GM12878 (cell line): ENCODE results near the gene CDK5RAP3. TPM values are rescaled to one million over a fixed set of nuclear protein-coding genes. Genes with fewer than 3 reads are reported as not detected.

Source experiments
- ATAC-seq: fragments of 200-7000 bp; cut with Tn5 transposase; 3 replicates; pipeline ENCODE4 v1.9.1; 2020; ENCODE audit warnings: mild to moderate bottlenecking, moderate library complexity
- BruUV-seq: library from RNA; stranded (reverse); fragments of 400-500 nt; replicated peaks from 2 replicates; lab custom pipeline; 2021; lab: Mats Ljungman, UMichigan
- CTCF ChIA-PET: fragments of 300-600 bp; sonication (Branson Sonifier 250); formaldehyde crosslinking; extraction: SDS; loops from one replicate; lab custom pipeline; 2021; ENCODE audit warnings: inconsistent platforms; lab: Yijun Ruan, JAX
- POLR2A ChIA-PET: fragments of 350-600 bp; formaldehyde crosslinking; extraction: SDS; loops from one replicate; lab custom pipeline; 2021; ENCODE audit warnings: inconsistent platforms; lab: Charles Lee
- RAD21 ChIA-PET: fragments of 300-600 bp; sonication (Branson Sonifier 250); formaldehyde crosslinking; loops from one replicate; lab custom pipeline; 2023; ENCODE audit warnings: antibody characterized with exemption; ENCODE audit not compliant: unreplicated experiment; lab: Charles Lee
- SMC1A ChIA-PET: fragments of 300-600 bp; sonication (Branson Sonifier 250); formaldehyde crosslinking; loops from one replicate; lab custom pipeline; 2023; ENCODE audit not compliant: unreplicated experiment, uncharacterized antibody; lab: Charles Lee
- DNase-seq: peaks from one replicate; pipeline ENCODE4 v3.0.0-alpha.2; 2011; ENCODE audit warnings: low read depth, low spot score
- FAIRE-seq: peaks from 3 replicates; lab custom pipeline; 2011; peaks lifted over from hg19 to GRCh38; lab: Jason Lieb, UNC
- H2AFZ ChIP-seq: 2 replicates; pipeline ENCODE4 v1.6.0; 2011; ENCODE audit warnings: low read depth, low read length, control low read depth; ENCODE audit not compliant: control insufficient read depth
- H3K27ac ChIP-seq: 2 replicates; pipeline ENCODE4 v1.5.1; 2011; ENCODE audit warnings: control low read depth; ENCODE audit not compliant: control insufficient read depth, insufficient read depth
- H3K27me3 ChIP-seq, 2 experiments: replicated peaks in 1 of 2; 2 replicates each; pipeline versions ENCODE4 v1.6.0 to v1.6.1; 2011; ENCODE audit warnings: low read length in 1 of 2; ENCODE audit not compliant: control insufficient read depth in 2 of 2, insufficient read depth in 2 of 2
- H3K36me3 ChIP-seq, 2 experiments: 2 replicates each; pipeline ENCODE4 v1.5.1; 2011; ENCODE audit warnings: low read length in 1 of 2; ENCODE audit not compliant: control insufficient read depth in 2 of 2, insufficient read depth in 2 of 2
- H3K4me1 ChIP-seq: 2 replicates; pipeline ENCODE4 v1.6.1; 2011; ENCODE audit warnings: mild to moderate bottlenecking, low read length, moderate library complexity, mixed read lengths; ENCODE audit not compliant: control insufficient read depth, insufficient read depth
- H3K4me2 ChIP-seq: 2 replicates; pipeline ENCODE4 v1.6.0; 2011; ENCODE audit warnings: control low read depth; ENCODE audit not compliant: control insufficient read depth, insufficient read depth
- H3K4me3 ChIP-seq: fragments of 200-600 bp; sonication (generic); 2 replicates; pipeline ENCODE4 v1.5.1; 2016
- H3K79me2 ChIP-seq: 2 replicates; pipeline ENCODE4 v1.6.0; 2011; ENCODE audit warnings: low read length; ENCODE audit not compliant: control insufficient read depth, insufficient read depth
- H3K9ac ChIP-seq: 2 replicates; pipeline ENCODE4 v1.8.0; 2011; ENCODE audit warnings: low read length, control low read depth, mixed read lengths; ENCODE audit not compliant: control insufficient read depth, insufficient read depth
- H3K9me3 ChIP-seq: replicated peaks from 3 replicates; pipeline ENCODE4 v1.5.1; 2011; ENCODE audit warnings: mild to moderate bottlenecking, low read length; ENCODE audit not compliant: control insufficient read depth, insufficient read depth
- H4K20me1 ChIP-seq: 2 replicates; pipeline ENCODE4 v1.6.0; 2011; ENCODE audit not compliant: control insufficient read depth, insufficient read depth
- BMI1 ChIP-seq: fragments of 450-650 bp; IDR thresholded peaks from 2 replicates; pipeline ENCODE4 v1.6.1; 2016; ENCODE audit warnings: mild to moderate bottlenecking, moderate library complexity, borderline replicate concordance
- MTA2 ChIP-seq: fragments of 450-650 bp; IDR thresholded peaks from 2 replicates; pipeline ENCODE4 v1.6.1; 2016; ENCODE audit warnings: low read depth, mild to moderate bottlenecking, moderate library complexity
- NFYB ChIP-seq: IDR thresholded peaks from 2 replicates; pipeline ENCODE4 v1.6.1; 2011; ENCODE audit warnings: low read depth, mild to moderate bottlenecking, low read length, improper control_type of control experiment, moderate library complexity; ENCODE audit not compliant: insufficient read depth
- PAX8 ChIP-seq: fragments of 450-650 bp; IDR thresholded peaks from 2 replicates; pipeline ENCODE4 v1.6.1; 2017; ENCODE audit warnings: mild to moderate bottlenecking, moderate library complexity
- PKNOX1 ChIP-seq: fragments of 450-650 bp; IDR thresholded peaks from 2 replicates; pipeline ENCODE4 v1.6.1; 2016; ENCODE audit warnings: mild to moderate bottlenecking
- RCOR1 ChIP-seq: conservative IDR thresholded peaks from 2 replicates; pipeline ENCODE4 v1.6.1; 2012; ENCODE audit warnings: low read depth, low read length, improper control_type of control experiment
- SMC3 ChIP-seq: IDR thresholded peaks from 2 replicates; pipeline ENCODE4 v1.6.1; 2011; ENCODE audit warnings: low read length, improper control_type of control experiment, borderline replicate concordance
- WGBS: methylation state at CpG from one replicate; pipeline ENCODE4 v1.1.6; 2016; ENCODE audit warnings: low lambda C conversion rate; ENCODE audit not compliant: insufficient replicate concordance, insufficient coverage; ENCODE audit errors: missing lambda C conversion rate; 5-methylcytosine and 5-hydroxymethylcytosine counted together
- in situ Hi-C: fragments of 300-500 bp; cut with MboI; formaldehyde crosslinking; loops from 9 replicates; pipeline ENCODE4 v1.14.3; 2018; ENCODE audit warnings: mixed read lengths
- intact Hi-C: fragments of 100-400 bp; cut with micrococcal nuclease; formaldehyde crosslinking; loops from one replicate; pipeline ENCODE4 v1.14.2; 2022; ENCODE audit not compliant: unreplicated experiment
- polyA plus RNA-seq, 11 experiments: library from polyadenylated mRNA; depleted of rRNA in 4 of 11; unstranded in 6 of 11; stranded (reverse) in 5 of 11; fragments of >200 nt; fragmentation: Nextera tagmentation in 4 of 11; fragmentation: Illumina TruSeq in 1 of 11; extraction: Ambion mirVana in 4 of 11; extraction: Trizol in 1 of 11; gene quantifications; 1 replicate in 1 of 11; 2 replicates in 10 of 11; pipeline versions ENCODE4 v1.2.1 to v1.2.3, GENCODE V29; 2011 to 2016; ENCODE audit warnings: inconsistent platforms in 2 of 11, missing spikeins in 2 of 11, low read depth in 1 of 11
- total RNA-seq, 4 experiments: library from RNA; depleted of rRNA in 3 of 4; stranded (reverse); fragments of >200 nt in 3 of 4; fragmentation: Illumina TruSeq in 1 of 4; extraction: Trizol in 1 of 4; gene quantifications; 2 replicates each; pipeline versions ENCODE4 v1.2.1 to v1.2.3, GENCODE V29; 2013 to 2021

CDK5RAP3 gene
- total and polyA plus RNA-seq, 10 of the 15 experiments (the other 5 are each of a cell fraction or from before 2014, with no cell fraction given): 69.4 to 237 (median 160) TPM

GRCh38 chr17:47980541-47980940 lies 9.6 kb downstream of the CDK5RAP3 start:
- no peak for ATAC-seq
- Histone ChIP-seq H3K27me3 (no peaks in the 10 kb centered on the region), H3K9ac (no peak overlapping the region), H3K4me2 (no peak overlapping the region), H2AFZ (no peak overlapping the region), H3K4me1 (no peaks in the 10 kb centered on the region; the same call in 1 of the 2 replicates), H3K27ac (no peak overlapping the region), H3K9me3 (no peaks in the 10 kb centered on the region), H3K79me2 (no peaks in the 10 kb centered on the region), H3K4me3 (no peak overlapping the region), H4K20me1 (no peaks in the 10 kb centered on the region), H3K36me3 (peaks cover 24 to 42% of the 10 kb centered on the region in 2 experiments)
- POLR2A ChIA-PET: no interaction called here
- SMC1A ChIA-PET: interaction anchor here (1.1 to 17.2 kb wide), 3 partner anchors 9 to 37 kb away, joined by 3 to 332 read pairs (median 3); no protein-coding TSS in a partner anchor
- no TSS peak for BruUV-seq
- TF ChIP-seq NFYB (peak; percentile 52; the same call in 1 of the 2 replicates), PKNOX1 (no peak)
- CTCF ChIA-PET: interaction anchor here (0.7 to 12.3 kb wide), 4 partner anchors 10 to 36 kb away, joined by 3 to 454 read pairs (median 30); partner anchors contain the start of gene CDK5RAP3
- FAIRE-seq: no peak
- no peak for DNase-seq
- intact Hi-C loops: no loop called here
- in situ Hi-C loops: loop anchor here (5.0 kb wide), 1 partner anchor 37 kb away; no protein-coding TSS in a partner anchor
- RAD21 ChIA-PET: interaction anchor here (0.9 to 5.0 kb wide), 4 partner anchors 22 to 45 kb away, joined by 3 to 107 read pairs (median 3); no protein-coding TSS in a partner anchor

- Histone ChIP-seq H3K9ac (no peak overlapping the region), H3K4me1 (no peaks in the 10 kb centered on the region; the same call in 1 of the 2 replicates), H3K4me3 (no peak overlapping the region), H4K20me1 (no peaks in the 10 kb centered on the region), H3K79me2 (no peaks in the 10 kb centered on the region), H3K36me3 (peaks cover 19 to 42% of the 10 kb centered on the region in 2 experiments), H3K4me2 (no peak overlapping the region), H2AFZ (no peak overlapping the region), H3K27ac (no peak overlapping the region), H3K27me3 (no peaks in the 10 kb centered on the region), H3K9me3 (no peaks in the 10 kb centered on the region)
- ChIA-PET RAD21 (interaction anchor here (0.6 to 5.0 kb wide), 4 partner anchors 31 to 44 kb away, joined by 3 to 107 read pairs (median 3); no protein-coding TSS in a partner anchor), CTCF (interaction anchor here (1.9 to 12.3 kb wide), 4 partner anchors 11 to 35 kb away, joined by 4 to 454 read pairs (median 30); partner anchors contain the start of gene CDK5RAP3), SMC1A (interaction anchor here (1.4 to 17.2 kb wide), 3 partner anchors 26 to 36 kb away, joined by 3 to 332 read pairs (median 8); no protein-coding TSS in a partner anchor), POLR2A (no interaction called here)
- intact Hi-C loops (no loop called here), in situ Hi-C loops (loop anchor here (5.0 kb wide), 1 partner anchor 36 kb away; no protein-coding TSS in a partner anchor)
- no TSS peak for BruUV-seq
- no peak for DNase-seq
- FAIRE-seq: no peak
- WGBS: 99% methylated on average over 9 of the region's 9 CpGs
- no peak for ATAC-seq
- TF ChIP-seq BMI1 (no peak), MTA2 (no peak), SMC3 (no peak), RCOR1 (no peak), PAX8 (no peak)
Measured at GRCh38 chr17:47981462-47981861, 10.5 kb downstream of the CDK5RAP3 start.
